H1 (cell line): ENCODE measurements around the gene PPFIA2. TPM values are rescaled to one million over a fixed set of nuclear protein-coding genes. Genes with fewer than 3 reads are reported as not detected.

Experiments used
- EGR1 ChIP-seq: IDR thresholded peaks from 2 replicates; pipeline ENCODE4 v1.6.1; 2011; ENCODE audit warnings: low read depth, low read length, borderline replicate concordance
- HDAC2 ChIP-seq, 2 experiments: fragments of 300-600 bp in 1 of 2; sonication (generic) in 1 of 2; IDR thresholded peaks; 2 replicates each; pipeline ENCODE4 v1.6.1; 2011 to 2012; ENCODE audit warnings: low read depth in 2 of 2, low read length in 2 of 2, mild to moderate bottlenecking in 2 of 2, moderate library complexity in 2 of 2, borderline replicate concordance in 1 of 2, inconsistent platforms in 1 of 2
- polyA plus RNA-seq, 7 experiments: library from polyadenylated mRNA; depleted of rRNA in 3 of 7; stranded (reverse) in 5 of 7; unstranded in 2 of 7; fragments of >200 nt in 5 of 7; fragments of 200-250 nt in 2 of 7; gene quantifications; 1 replicate in 5 of 7; 2 replicates in 1 of 7; 4 replicates in 1 of 7; pipeline versions ENCODE4 v1.2.1 to v1.2.3, GENCODE V29; 2011 to 2013; ENCODE audit warnings: missing spikeins in 2 of 7, mixed read lengths in 2 of 7
- total RNA-seq: library from RNA; stranded (reverse); fragmentation: NEBNext Ultra II Directional; extraction: Animal tissue kit (Norgen Biotek cat#: 25700); gene quantifications from 2 replicates; pipeline ENCODE4 v1.2.1, GENCODE V29; 2021

The PPFIA2 gene
- total and polyA plus RNA-seq, 2 of the 8 experiments (the other 6 are each of a cell fraction or from before 2014, with no cell fraction given), result 1.2 to 1.8 TPM

DNA sequence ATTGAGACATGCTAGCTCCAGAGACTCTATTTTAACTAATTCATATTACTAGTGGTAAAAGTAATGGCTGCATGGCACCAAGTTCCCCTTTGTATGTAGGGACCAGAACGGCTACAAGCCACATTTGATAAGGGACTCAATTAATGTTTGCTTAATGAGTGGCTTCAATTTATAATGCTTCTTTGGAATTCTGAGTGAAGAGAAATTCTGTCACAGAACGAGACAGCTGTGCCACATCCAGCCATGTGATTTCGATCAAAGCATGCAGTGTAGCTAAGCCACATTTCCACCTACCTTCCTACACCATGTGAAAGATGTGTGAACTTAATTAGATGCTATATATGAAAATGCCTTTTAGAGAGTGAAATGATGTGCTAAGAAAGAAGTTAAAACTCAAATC lies 463.9 kb downstream of the PPFIA2 start (continued):
- no peak for TF ChIP-seq EGR1
- TF ChIP-seq HDAC2 (IDR thresholded peaks at IDR 0.05; ENCODE audit: borderline replicate concordance in 1 of 2, low read depth in 2 of 2, low read length in 2 of 2), result no peak
